ENCODE measurements around the gene CRHBP. TPM values are rescaled to one million over a fixed set of nuclear protein-coding genes. Genes with fewer than 3 reads are reported as not detected.

CRHBP gene
- total and polyA plus RNA-seq, 2 experiments from 2014 or later = not detected

DNA sequence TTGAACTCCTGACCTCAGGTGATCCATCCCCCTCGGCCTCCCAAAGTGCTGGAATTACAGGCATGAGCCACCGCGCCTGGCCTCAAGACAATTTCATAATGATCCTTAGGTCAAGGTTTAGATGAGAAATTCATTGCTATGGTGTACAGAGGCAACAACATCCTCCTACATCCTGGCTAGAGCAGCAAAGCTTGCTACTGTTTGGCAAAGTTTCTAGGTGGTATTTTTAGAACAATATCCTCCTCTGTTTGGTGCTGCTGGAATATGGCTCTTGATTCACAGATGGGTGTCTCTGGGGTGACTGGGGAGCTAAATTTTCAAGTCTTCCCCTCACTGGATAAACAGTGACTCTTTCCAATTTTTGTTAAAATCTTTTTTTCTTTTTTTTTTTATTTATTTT lies 30.6 kb downstream of the CRHBP start (continued):
- TF ChIP-seq, protein P1, sequence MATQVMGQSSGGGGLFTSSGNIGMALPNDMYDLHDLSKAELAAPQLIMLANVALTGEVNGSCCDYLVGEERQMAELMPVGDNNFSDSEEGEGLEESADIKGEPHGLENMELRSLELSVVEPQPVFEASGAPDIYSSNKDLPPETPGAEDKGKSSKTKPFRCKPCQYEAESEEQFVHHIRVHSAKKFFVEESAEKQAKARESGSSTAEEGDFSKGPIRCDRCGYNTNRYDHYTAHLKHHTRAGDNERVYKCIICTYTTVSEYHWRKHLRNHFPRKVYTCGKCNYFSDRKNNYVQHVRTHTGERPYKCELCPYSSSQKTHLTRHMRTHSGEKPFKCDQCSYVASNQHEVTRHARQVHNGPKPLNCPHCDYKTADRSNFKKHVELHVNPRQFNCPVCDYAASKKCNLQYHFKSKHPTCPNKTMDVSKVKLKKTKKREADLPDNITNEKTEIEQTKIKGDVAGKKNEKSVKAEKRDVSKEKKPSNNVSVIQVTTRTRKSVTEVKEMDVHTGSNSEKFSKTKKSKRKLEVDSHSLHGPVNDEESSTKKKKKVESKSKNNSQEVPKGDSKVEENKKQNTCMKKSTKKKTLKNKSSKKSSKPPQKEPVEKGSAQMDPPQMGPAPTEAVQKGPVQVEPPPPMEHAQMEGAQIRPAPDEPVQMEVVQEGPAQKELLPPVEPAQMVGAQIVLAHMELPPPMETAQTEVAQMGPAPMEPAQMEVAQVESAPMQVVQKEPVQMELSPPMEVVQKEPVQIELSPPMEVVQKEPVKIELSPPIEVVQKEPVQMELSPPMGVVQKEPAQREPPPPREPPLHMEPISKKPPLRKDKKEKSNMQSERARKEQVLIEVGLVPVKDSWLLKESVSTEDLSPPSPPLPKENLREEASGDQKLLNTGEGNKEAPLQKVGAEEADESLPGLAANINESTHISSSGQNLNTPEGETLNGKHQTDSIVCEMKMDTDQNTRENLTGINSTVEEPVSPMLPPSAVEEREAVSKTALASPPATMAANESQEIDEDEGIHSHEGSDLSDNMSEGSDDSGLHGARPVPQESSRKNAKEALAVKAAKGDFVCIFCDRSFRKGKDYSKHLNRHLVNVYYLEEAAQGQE (IDR thresholded peaks at IDR 0.05; ENCODE audit: unreplicated experiment) = no peak
- TF ChIP-seq STAT1 (IDR thresholded peaks at IDR 0.05; ENCODE audit: unreplicated experiment) (no peak), NANOG (IDR thresholded peaks at IDR 0.05; ENCODE audit: borderline replicate concordance) (no peak), ZNF331 (CRISPR knock-in tag; IDR thresholded peaks at IDR 0.05; ENCODE audit: low read depth) (no peak), POLR2AphosphoS5 (IDR thresholded peaks at IDR 0.05; ENCODE audit: low read depth) (no peak), EZH2phosphoT487 (IDR thresholded peaks at IDR 0.05; ENCODE audit: unreplicated experiment) (no peak)

DNA sequence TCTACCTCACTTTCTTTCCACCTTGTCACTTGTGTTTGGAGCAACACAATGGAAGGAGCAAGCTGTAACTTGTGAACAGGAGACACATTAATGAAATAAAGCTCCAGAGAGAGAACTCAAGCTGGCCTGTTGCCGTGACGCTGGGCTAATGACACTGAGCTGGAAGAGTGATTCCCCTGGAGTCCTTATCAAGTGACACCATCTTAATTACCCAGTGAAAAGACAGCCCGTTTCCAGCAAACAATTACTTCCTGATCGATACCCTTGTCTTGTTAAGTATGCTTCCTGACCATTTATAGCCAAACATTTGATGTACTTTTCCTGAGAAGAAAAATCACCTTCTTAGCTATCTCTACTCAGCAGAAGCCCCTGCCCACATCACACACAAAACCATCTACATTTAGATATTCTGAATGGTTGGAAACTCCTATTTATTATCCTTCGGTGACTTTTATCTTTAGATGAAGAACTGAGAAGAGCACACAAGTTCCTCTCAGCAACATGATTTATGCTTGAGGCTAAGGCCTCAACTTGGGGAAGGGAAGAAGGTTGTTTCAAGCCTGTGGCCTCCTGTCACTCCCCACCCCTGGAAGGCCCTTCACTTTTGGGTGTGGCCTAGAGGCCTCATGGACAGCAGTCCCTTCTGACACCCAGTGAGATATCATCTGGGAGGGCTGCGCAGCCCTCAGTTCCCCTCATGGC lies 34.1 kb downstream of the CRHBP start:
- no peak overlapping the region for H3K4me2 ChIP-seq
- no peak overlapping the region for H3K27ac ChIP-seq (ENCODE audit: low read depth)
- no peaks in the 10 kb centered on the region for H4K20me1 ChIP-seq (replicated peaks; ENCODE audit: insufficient read depth)
- DNase-seq (ENCODE audit: low spot score) = no peak
- no peak overlapping the region for H3K4me3 ChIP-seq
- H3K9me2 ChIP-seq (ENCODE audit: insufficient read depth) = 0 out of 2 replicates have a peak, but pooled peaks cover 4% of the 10 kb centered on the region
- H3K27me3 ChIP-seq (ENCODE audit: insufficient read depth) = no peaks in the 10 kb centered on the region
- H3K36me3 Mint-ChIP-seq (ENCODE audit: low read depth) = peaks cover 3% of the 10 kb centered on the region; the same call in 2 of the 3 replicates
- H3K4me1 Mint-ChIP-seq = no peaks in the 10 kb centered on the region
- H3K27ac Mint-ChIP-seq = no peak overlapping the region
- H3K4me1 ChIP-seq (ENCODE audit: insufficient read depth) = no peaks in the 10 kb centered on the region
- no peaks in the 10 kb centered on the region for H3K79me2 ChIP-seq (replicated peaks; ENCODE audit: insufficient read depth)
- peaks cover 12% of the 10 kb centered on the region for H3K9me3 Mint-ChIP-seq
- no peaks in the 10 kb centered on the region for H3K27me3 Mint-ChIP-seq (ENCODE audit: insufficient read depth, low read depth, poor library complexity)
- H2AFZ ChIP-seq = no peak overlapping the region
- TF ChIP-seq EZH2 (IDR thresholded peaks at IDR 0.05; ENCODE audit: low read depth, unreplicated experiment) (no peak), CREB1 (CRISPR knock-in tag; IDR thresholded peaks at IDR 0.05; ENCODE audit: low read depth) (no peak), ZNF331 (CRISPR knock-in tag; IDR thresholded peaks at IDR 0.05; ENCODE audit: low read depth) (no peak), STAT1 (IDR thresholded peaks at IDR 0.05; ENCODE audit: unreplicated experiment) (no peak), JUNB (IDR thresholded peaks at IDR 0.05; ENCODE audit: unreplicated experiment) (no peak)
- TF ChIP-seq, protein P2, sequence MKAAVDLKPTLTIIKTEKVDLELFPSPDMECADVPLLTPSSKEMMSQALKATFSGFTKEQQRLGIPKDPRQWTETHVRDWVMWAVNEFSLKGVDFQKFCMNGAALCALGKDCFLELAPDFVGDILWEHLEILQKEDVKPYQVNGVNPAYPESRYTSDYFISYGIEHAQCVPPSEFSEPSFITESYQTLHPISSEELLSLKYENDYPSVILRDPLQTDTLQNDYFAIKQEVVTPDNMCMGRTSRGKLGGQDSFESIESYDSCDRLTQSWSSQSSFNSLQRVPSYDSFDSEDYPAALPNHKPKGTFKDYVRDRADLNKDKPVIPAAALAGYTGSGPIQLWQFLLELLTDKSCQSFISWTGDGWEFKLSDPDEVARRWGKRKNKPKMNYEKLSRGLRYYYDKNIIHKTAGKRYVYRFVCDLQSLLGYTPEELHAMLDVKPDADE (IDR thresholded peaks at IDR 0.05) = no peak
- TF ChIP-seq, protein P3, sequence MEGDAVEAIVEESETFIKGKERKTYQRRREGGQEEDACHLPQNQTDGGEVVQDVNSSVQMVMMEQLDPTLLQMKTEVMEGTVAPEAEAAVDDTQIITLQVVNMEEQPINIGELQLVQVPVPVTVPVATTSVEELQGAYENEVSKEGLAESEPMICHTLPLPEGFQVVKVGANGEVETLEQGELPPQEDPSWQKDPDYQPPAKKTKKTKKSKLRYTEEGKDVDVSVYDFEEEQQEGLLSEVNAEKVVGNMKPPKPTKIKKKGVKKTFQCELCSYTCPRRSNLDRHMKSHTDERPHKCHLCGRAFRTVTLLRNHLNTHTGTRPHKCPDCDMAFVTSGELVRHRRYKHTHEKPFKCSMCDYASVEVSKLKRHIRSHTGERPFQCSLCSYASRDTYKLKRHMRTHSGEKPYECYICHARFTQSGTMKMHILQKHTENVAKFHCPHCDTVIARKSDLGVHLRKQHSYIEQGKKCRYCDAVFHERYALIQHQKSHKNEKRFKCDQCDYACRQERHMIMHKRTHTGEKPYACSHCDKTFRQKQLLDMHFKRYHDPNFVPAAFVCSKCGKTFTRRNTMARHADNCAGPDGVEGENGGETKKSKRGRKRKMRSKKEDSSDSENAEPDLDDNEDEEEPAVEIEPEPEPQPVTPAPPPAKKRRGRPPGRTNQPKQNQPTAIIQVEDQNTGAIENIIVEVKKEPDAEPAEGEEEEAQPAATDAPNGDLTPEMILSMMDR (conservative IDR thresholded peaks at IDR 0.05; ENCODE audit: low read depth in 2 of 2) = no peak
- no peak overlapping the region for H3K4me3 Mint-ChIP-seq
- ATAC-seq = no peak
- H3F3A ChIP-seq (replicated peaks; ENCODE audit: low read depth) = 0 out of 2 replicates have a peak, but pooled peaks cover 2% of the 10 kb centered on the region
- no peaks in the 10 kb centered on the region for H3K36me3 ChIP-seq (ENCODE audit: insufficient read depth)
